Nucleus accumbens (tissue), 56 donors: ENCODE data around the gene UTP25.
"Not testable (repeated sequence)": the region's sequence is repeated elsewhere in the genome, so short reads cannot be mapped to it uniquely, and the experiment has no call there.

Experiments used
- DNase-seq, 56 donors: peaks; one replicate each; lab custom pipeline; 2025; lab: John Stamatoyannopoulos, UW

The UTP25 gene

GRCh38 chr1:209870151-209870831, 42.5 kb downstream of the UTP25 start:
- DNase-seq = no peak

GRCh38 chr1:209871006-209871405, 43.2 kb downstream of the UTP25 start:
- no peak for DNase-seq

- no peak for DNase-seq
These were observed 43.7 kb downstream of the UTP25 start for GRCh38 chr1:209871430-209871829.

- no peak for DNase-seq
These were observed 45.5 kb downstream of the UTP25 start for GRCh38 chr1:209873067-209873799.

- DNase-seq = peak in 18 of 56 donors; percentile 9 to 61 (median 23)
These were observed 47.7 kb downstream of the UTP25 start for GRCh38 chr1:209875515-209875914.

- no peak for DNase-seq
These were observed 48.5 kb downstream of the UTP25 start for GRCh38 chr1:209876078-209876800.

- DNase-seq = no peak
These were observed 49.5 kb downstream of the UTP25 start for GRCh38 chr1:209877087-209877764.

- no peak for DNase-seq
These were observed 51.2 kb downstream of the UTP25 start for GRCh38 chr1:209878964-209879363.

GRCh38 chr1:209879539-209879938, 51.8 kb downstream of the UTP25 start:
- peak in 37 of 56 donors; percentile 17 to 80 (median 49) for DNase-seq

GRCh38 chr1:209880031-209880430, 52.3 kb downstream of the UTP25 start:
- DNase-seq = no peak

- DNase-seq = no peak
These were observed 53.8 kb downstream of the UTP25 start for GRCh38 chr1:209881619-209882018.

GRCh38 chr1:209882286-209882685, 54.5 kb downstream of the UTP25 start:
- DNase-seq = no peak

- DNase-seq = no peak
These were observed 55.2 kb downstream of the UTP25 start for GRCh38 chr1:209882942-209883340.

- no peak for DNase-seq
These were observed 55.7 kb downstream of the UTP25 start for GRCh38 chr1:209883341-209883971.

- no peak for DNase-seq
These were observed 56.5 kb downstream of the UTP25 start for GRCh38 chr1:209884249-209884648.

GRCh38 chr1:209884665-209885117, 56.9 kb downstream of the UTP25 start:
- DNase-seq = peak in 10 of 56 donors; percentile 5 to 55 (median 33)

- no peak for DNase-seq
These were observed 57.8 kb downstream of the UTP25 start for GRCh38 chr1:209885403-209886218.

GRCh38 chr1:209886219-209886536, 58.4 kb downstream of the UTP25 start:
- no peak for DNase-seq

- not testable (repeated sequence) for DNase-seq
These were observed 60.7 kb downstream of the UTP25 start for GRCh38 chr1:209888291-209889076.
